ENCODE data around the gene SNAP47.

SNAP47 gene

GRCh38 chr1:227749916-227750710 lies 14.9 kb downstream of the SNAP47 start:
- Mint-ChIP-seq H3K36me3 (ENCODE audit: low read depth) (peaks cover 12% of the 10 kb centered on the region), H3K27ac (no peak overlapping the region), H3K9me3 (no peaks in the 10 kb centered on the region), H3K27me3 (ENCODE audit: low read depth) (no peaks in the 10 kb centered on the region), H3K4me1 (peaks cover 10% of the 10 kb centered on the region), H3K4me3 (no peak overlapping the region)
- no peak for TF ChIP-seq CTCF (IDR thresholded peaks at IDR 0.05; ENCODE audit: unreplicated experiment in 3 of 3)

- peaks cover 30% of the 10 kb centered on the region for H3K4me1 Mint-ChIP-seq
- no peak overlapping the region for H3K27ac Mint-ChIP-seq
- peaks cover 26% of the 10 kb centered on the region for H3K36me3 Mint-ChIP-seq (ENCODE audit: low read depth)
- no peak overlapping the region for H3K4me3 Mint-ChIP-seq
- H3K9me3 Mint-ChIP-seq = no peaks in the 10 kb centered on the region
- no peak for TF ChIP-seq CTCF (IDR thresholded peaks at IDR 0.05; ENCODE audit: unreplicated experiment in 3 of 3)
- no peaks in the 10 kb centered on the region for H3K27me3 Mint-ChIP-seq (ENCODE audit: low read depth)
These were observed 18.9 kb downstream of the SNAP47 start for GRCh38 chr1:227753999-227754711.

- Mint-ChIP-seq H3K4me3 (no peak overlapping the region), H3K27ac (no peak overlapping the region), H3K4me1 (peaks cover 38% of the 10 kb centered on the region), H3K36me3 (ENCODE audit: low read depth) (peaks cover 27% of the 10 kb centered on the region), H3K27me3 (ENCODE audit: low read depth) (no peaks in the 10 kb centered on the region), H3K9me3 (no peaks in the 10 kb centered on the region)
- no peak for TF ChIP-seq CTCF (IDR thresholded peaks at IDR 0.05; ENCODE audit: unreplicated experiment in 3 of 3)
These were observed 19.7 kb downstream of the SNAP47 start for GRCh38 chr1:227754958-227755357.

- H3K9me3 Mint-ChIP-seq = no peaks in the 10 kb centered on the region
- H3K27ac Mint-ChIP-seq = no peak overlapping the region
These were observed 21.1 kb downstream of the SNAP47 start for GRCh38 chr1:227756172-227756959.

GRCh38 chr1:227757781-227758180 lies 22.5 kb downstream of the SNAP47 start:
- peaks cover 5% of the 10 kb centered on the region for H3K27me3 Mint-ChIP-seq (ENCODE audit: low read depth)
- H3K9me3 Mint-ChIP-seq = no peaks in the 10 kb centered on the region
- TF ChIP-seq CTCF (IDR thresholded peaks at IDR 0.05; ENCODE audit: unreplicated experiment in 3 of 3) = no peak
- no peak overlapping the region for H3K4me3 Mint-ChIP-seq
- H3K36me3 Mint-ChIP-seq (ENCODE audit: low read depth) = peaks cover 39% of the 10 kb centered on the region
- peaks cover 52% of the 10 kb centered on the region for H3K4me1 Mint-ChIP-seq
- no peak overlapping the region for H3K27ac Mint-ChIP-seq

More at GRCh38 chr1:227756172-227756959, 21.1 kb downstream of the SNAP47 start:
- Mint-ChIP-seq H3K4me1 (peaks cover 47% of the 10 kb centered on the region), H3K4me3 (no peak overlapping the region), H3K36me3 (ENCODE audit: low read depth) (peaks cover 35% of the 10 kb centered on the region), H3K27me3 (ENCODE audit: low read depth) (no peaks in the 10 kb centered on the region)
- no peak for TF ChIP-seq CTCF (IDR thresholded peaks at IDR 0.05; ENCODE audit: unreplicated experiment in 3 of 3)

Measured in nephron (organoid).